Neuronal stem cell (in vitro differentiated cells): ENCODE measurements around the gene FGF22.

Source experiments
- DNase-seq: peaks from one replicate; pipeline ENCODE4 v3.0.0-alpha.2; 2013; ENCODE audit warnings: low spot score
- H2AFZ ChIP-seq: one replicate; pipeline ENCODE4 v1.6.1; 2013; ENCODE audit warnings: mild to moderate bottlenecking, low read length, inconsistent platforms
- H2AK5ac ChIP-seq: 2 replicates; pipeline ENCODE4 v1.6.1; 2013; ENCODE audit warnings: low read depth, mild to moderate bottlenecking, inconsistent platforms, low read length, moderate library complexity, mixed read lengths
- H2BK120ac ChIP-seq: 2 replicates; pipeline ENCODE4 v1.6.1; 2013; ENCODE audit warnings: low read depth, mild to moderate bottlenecking, inconsistent platforms, low read length, moderate library complexity, mixed read lengths
- H2BK12ac ChIP-seq: one replicate; pipeline ENCODE4 v1.6.1; 2013; ENCODE audit warnings: low read length, inconsistent platforms
- H2BK15ac ChIP-seq: 2 replicates; pipeline ENCODE4 v1.6.1; 2013; ENCODE audit warnings: mild to moderate bottlenecking, low read length, inconsistent platforms, mixed read lengths
- H2BK5ac ChIP-seq: one replicate; pipeline ENCODE4 v1.6.1; 2013; ENCODE audit warnings: inconsistent platforms, mild to moderate bottlenecking, low read length, moderate library complexity
- H3K14ac ChIP-seq: one replicate; pipeline ENCODE4 v1.6.1; 2013; ENCODE audit warnings: low read length, inconsistent platforms
- H3K18ac ChIP-seq: 2 replicates; pipeline ENCODE4 v1.6.1; 2013; ENCODE audit warnings: low read length, inconsistent platforms
- H3K23ac ChIP-seq: 2 replicates; pipeline ENCODE4 v1.6.1; 2013; ENCODE audit warnings: low read depth, mild to moderate bottlenecking, mixed read lengths, low read length, inconsistent platforms; ENCODE audit not compliant: poor library complexity
- H3K27ac ChIP-seq: replicated peaks from 3 replicates; pipeline ENCODE4 v1.5.1; 2013; ENCODE audit warnings: low read length, inconsistent platforms
- H3K27me3 ChIP-seq, 3 experiments: 2 replicates each; pipeline ENCODE4 v1.6.1; 2013; ENCODE audit warnings: low read length in 3 of 3, mild to moderate bottlenecking in 2 of 3, inconsistent platforms in 1 of 3, low read depth in 1 of 3, mixed read lengths in 1 of 3, moderate library complexity in 1 of 3; ENCODE audit not compliant: control insufficient read depth in 3 of 3, insufficient read depth in 3 of 3
- H3K36me3 ChIP-seq, 2 donors: replicated peaks in 1 of 2; 2 replicates each; pipeline ENCODE4 v1.6.1; 2013; ENCODE audit warnings: low read length in 2 of 2; ENCODE audit not compliant: control insufficient read depth in 2 of 2, insufficient read depth in 2 of 2
- H3K4ac ChIP-seq: 2 replicates; pipeline ENCODE4 v1.6.1; 2013; ENCODE audit warnings: inconsistent platforms, mild to moderate bottlenecking, low read length, moderate library complexity
- H3K4me1 ChIP-seq, 2 donors: 1 replicate in 1 of 2; 2 replicates in 1 of 2; pipeline ENCODE4 v1.6.1; 2013; ENCODE audit warnings: low read length in 2 of 2, low read depth in 1 of 2; ENCODE audit not compliant: control insufficient read depth in 2 of 2, insufficient read depth in 1 of 2
- H3K4me2 ChIP-seq: one replicate; pipeline ENCODE4 v1.6.1; 2013; ENCODE audit warnings: mild to moderate bottlenecking, low read length, inconsistent platforms; ENCODE audit not compliant: insufficient read depth, poor library complexity, severe bottlenecking
- H3K4me3 ChIP-seq, 2 donors: 2 replicates each; pipeline ENCODE4 v1.5.1; 2013; ENCODE audit warnings: low read length in 2 of 2, mild to moderate bottlenecking in 2 of 2, inconsistent platforms in 1 of 2, moderate library complexity in 1 of 2
- H3K79me1 ChIP-seq: one replicate; pipeline ENCODE4 v1.6.1; 2013; ENCODE audit warnings: low read depth, mild to moderate bottlenecking, inconsistent platforms, low read length, moderate library complexity
- H3K9ac ChIP-seq: one replicate; pipeline ENCODE4 v1.6.1; 2013; ENCODE audit warnings: mild to moderate bottlenecking, low read depth, low read length, inconsistent platforms; ENCODE audit not compliant: poor library complexity
- H3K9me3 ChIP-seq, 2 donors: replicated peaks in 1 of 2; 2 replicates each; pipeline versions ENCODE3 to v1.6.1; 2013; ENCODE audit warnings: low read length in 2 of 2, mild to moderate bottlenecking in 2 of 2, inconsistent platforms in 1 of 2, low read depth in 1 of 2, mixed read lengths in 1 of 2, moderate library complexity in 1 of 2; ENCODE audit not compliant: control insufficient read depth in 2 of 2, insufficient read depth in 1 of 2
- H4K8ac ChIP-seq: one replicate; pipeline ENCODE4 v1.6.1; 2013; ENCODE audit warnings: low read depth, mild to moderate bottlenecking, inconsistent platforms, low read length, moderate library complexity
- H4K91ac ChIP-seq: one replicate; pipeline ENCODE4 v1.6.1; 2013; ENCODE audit warnings: low read length, low read depth, mild to moderate bottlenecking, inconsistent platforms; ENCODE audit not compliant: poor library complexity
- WGBS, 2 donors: extraction: QIAGEN DNeasy Blood & Tissue Kit; methylation state at CpG; one replicate each; pipeline ENCODE4 v1.1.7; 2013; ENCODE audit warnings: missing lambda C conversion rate in 2 of 2, mixed read lengths in 1 of 2; ENCODE audit not compliant: insufficient read length in 2 of 2, insufficient replicate concordance in 1 of 2; ENCODE audit errors: extremely low coverage in 2 of 2; 5-methylcytosine and 5-hydroxymethylcytosine counted together

The FGF22 gene

DNA sequence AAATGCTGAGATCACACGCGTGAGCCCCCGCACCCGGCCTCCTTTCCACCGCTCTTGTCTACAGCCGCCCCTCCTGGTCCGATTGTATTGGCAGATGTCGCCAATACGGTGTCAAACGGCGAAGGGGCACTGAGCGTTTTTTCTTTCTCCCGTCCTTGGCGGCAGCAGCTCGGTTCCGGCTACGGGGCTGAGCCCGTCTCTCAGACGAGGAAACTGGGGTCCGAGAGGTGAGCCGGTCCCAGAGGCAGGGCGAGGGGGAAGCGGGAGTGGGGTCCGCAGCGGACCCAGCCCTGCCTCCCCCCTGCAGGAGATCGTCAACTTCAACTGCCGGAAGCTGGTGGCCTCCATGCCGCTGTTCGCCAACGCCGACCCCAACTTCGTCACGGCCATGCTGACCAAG is 26.7 kb upstream of the FGF22 start:
- no peak overlapping the region for H2BK15ac ChIP-seq
- no peaks in the 10 kb centered on the region for H3K27me3 ChIP-seq
- peaks cover 17 to 25% of the 10 kb centered on the region in 2 donors for H3K36me3 ChIP-seq
- no peak overlapping the region for H3K23ac ChIP-seq
- no peak overlapping the region for H3K4me2 ChIP-seq
- no peak overlapping the region for H4K91ac ChIP-seq
- H3K14ac ChIP-seq: no peak overlapping the region
- WGBS, 2 donors: no CpG with 5 or more reads among the region's 33 CpGs
- no peak overlapping the region for H2AFZ ChIP-seq
- H2AK5ac ChIP-seq: no peak overlapping the region
- no peak overlapping the region for H3K27ac ChIP-seq
- H3K79me1 ChIP-seq: no peaks in the 10 kb centered on the region
- peak overlapping the region in 1 of 2 donors; percentile 46 for H3K4me3 ChIP-seq
- no peak overlapping the region for H2BK120ac ChIP-seq
- H3K4me1 ChIP-seq: peaks cover 0 to 5% of the 10 kb centered on the region in 2 donors
- H3K4ac ChIP-seq: no peak overlapping the region
- no peak overlapping the region for H3K18ac ChIP-seq
- DNase-seq: no peak
- H2BK5ac ChIP-seq: no peak overlapping the region
- no peak overlapping the region for H3K9ac ChIP-seq
- no peak overlapping the region for H2BK12ac ChIP-seq
- peaks cover 0 to 2% of the 10 kb centered on the region in 2 donors for H3K9me3 ChIP-seq
- H4K8ac ChIP-seq: no peak overlapping the region

DNA sequence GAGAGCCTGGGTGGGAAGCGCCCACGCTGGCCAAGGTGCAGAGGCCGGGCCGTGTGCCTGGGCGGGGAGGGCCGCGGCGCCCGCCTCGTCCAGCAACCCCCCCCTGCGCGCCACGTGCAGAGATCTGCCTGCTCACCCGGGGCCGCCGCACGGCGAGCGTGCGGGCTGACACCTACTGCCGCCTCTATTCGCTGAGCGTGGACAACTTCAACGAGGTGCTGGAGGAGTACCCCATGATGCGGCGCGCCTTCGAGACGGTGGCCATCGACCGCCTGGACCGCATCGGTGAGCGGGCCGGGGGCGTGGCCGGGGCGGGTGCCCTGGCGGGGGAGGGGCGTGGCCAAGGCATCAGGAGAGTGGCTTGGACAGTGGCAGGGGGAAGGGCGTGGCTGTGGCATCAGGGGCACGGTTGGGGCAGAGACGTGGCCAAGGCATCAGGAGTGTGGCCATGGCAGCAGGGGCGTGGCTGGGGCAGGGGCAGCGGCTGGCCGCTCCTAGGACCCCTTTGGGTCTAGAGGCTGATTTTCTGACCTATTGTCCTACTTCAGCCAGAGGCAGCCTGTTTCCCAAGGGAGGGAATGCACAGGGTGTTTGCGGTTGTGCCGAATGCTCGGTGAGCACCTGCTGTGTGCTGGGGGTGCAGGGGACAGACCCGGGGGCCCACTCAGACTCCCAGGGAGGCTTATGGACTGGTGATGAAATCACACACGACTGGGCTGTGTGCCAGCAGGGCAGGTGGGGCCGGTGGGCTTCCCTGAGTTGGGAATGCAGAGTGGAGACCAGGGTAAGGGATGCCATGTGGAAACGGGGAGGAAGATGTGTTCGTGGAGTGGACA is 25.7 kb upstream of the FGF22 start:
- peaks cover 0 to 2% of the 10 kb centered on the region in 2 donors for H3K9me3 ChIP-seq
- H3K4me2 ChIP-seq: no peak overlapping the region
- H3K14ac ChIP-seq: no peak overlapping the region
- no peak overlapping the region for H3K4me3 ChIP-seq
- no peak overlapping the region for H2BK5ac ChIP-seq
- H3K27ac ChIP-seq: no peak overlapping the region
- H2BK120ac ChIP-seq: no peak overlapping the region
- no peak overlapping the region for H4K8ac ChIP-seq
- no peak overlapping the region for H3K18ac ChIP-seq
- peaks cover 25 to 34% of the 10 kb centered on the region in 2 donors for H3K36me3 ChIP-seq
- no peaks in the 10 kb centered on the region for H3K79me1 ChIP-seq
- H3K9ac ChIP-seq: no peak overlapping the region
- no CpG with 5 or more reads among the region's 54 CpGs for WGBS, 2 donors
- H2BK12ac ChIP-seq: no peak overlapping the region
- H4K91ac ChIP-seq: no peak overlapping the region
- H3K4me1 ChIP-seq: peaks cover 0 to 5% of the 10 kb centered on the region in 2 donors
- H3K27me3 ChIP-seq: no peaks in the 10 kb centered on the region
- H2BK15ac ChIP-seq: no peak overlapping the region
- no peak overlapping the region for H3K23ac ChIP-seq
- no peak for DNase-seq
- no peak overlapping the region for H3K4ac ChIP-seq
- no peak overlapping the region for H2AK5ac ChIP-seq
- no peak overlapping the region for H2AFZ ChIP-seq

DNA sequence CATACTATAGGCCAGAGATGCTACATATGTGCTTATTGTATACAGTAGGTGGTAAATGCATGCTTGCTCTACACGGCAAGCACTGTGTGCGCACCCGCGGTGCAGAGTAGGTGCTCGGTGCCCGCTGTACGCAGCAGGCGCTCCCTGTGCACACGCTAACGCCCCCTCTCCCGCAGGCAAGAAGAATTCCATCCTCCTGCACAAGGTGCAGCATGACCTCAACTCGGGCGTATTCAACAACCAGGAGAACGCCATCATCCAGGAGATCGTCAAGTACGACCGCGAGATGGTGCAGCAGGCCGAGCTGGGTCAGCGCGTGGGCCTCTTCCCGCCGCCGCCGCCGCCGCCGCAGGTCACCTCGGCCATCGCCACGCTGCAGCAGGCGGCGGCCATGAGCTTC is 24.1 kb upstream of the FGF22 start:
- no peaks in the 10 kb centered on the region for H3K79me1 ChIP-seq
- no CpG with 5 or more reads among the region's 33 CpGs for WGBS, 2 donors
- H3K4ac ChIP-seq: no peak overlapping the region
- H3K18ac ChIP-seq: no peak overlapping the region
- DNase-seq: no peak
- no peak overlapping the region for H3K4me2 ChIP-seq
- H3K27me3 ChIP-seq: no peaks in the 10 kb centered on the region
- no peak overlapping the region for H3K27ac ChIP-seq
- H4K91ac ChIP-seq: no peak overlapping the region
- H4K8ac ChIP-seq: no peak overlapping the region
- no peak overlapping the region for H3K4me3 ChIP-seq
- H2BK5ac ChIP-seq: no peak overlapping the region
- peaks cover 34 to 41% of the 10 kb centered on the region in 2 donors for H3K36me3 ChIP-seq
- H2AK5ac ChIP-seq: no peak overlapping the region
- peaks cover 0 to 5% of the 10 kb centered on the region in 2 donors for H3K4me1 ChIP-seq
- H3K23ac ChIP-seq: no peak overlapping the region
- peak overlapping the region; percentile 82 for H3K14ac ChIP-seq
- H2BK120ac ChIP-seq: no peak overlapping the region
- no peak overlapping the region for H2AFZ ChIP-seq
- peak overlapping the region; percentile 44 for H3K9ac ChIP-seq
- peaks cover 0 to 2% of the 10 kb centered on the region in 2 donors for H3K9me3 ChIP-seq
- no peak overlapping the region for H2BK12ac ChIP-seq
- H2BK15ac ChIP-seq: no peak overlapping the region

DNA sequence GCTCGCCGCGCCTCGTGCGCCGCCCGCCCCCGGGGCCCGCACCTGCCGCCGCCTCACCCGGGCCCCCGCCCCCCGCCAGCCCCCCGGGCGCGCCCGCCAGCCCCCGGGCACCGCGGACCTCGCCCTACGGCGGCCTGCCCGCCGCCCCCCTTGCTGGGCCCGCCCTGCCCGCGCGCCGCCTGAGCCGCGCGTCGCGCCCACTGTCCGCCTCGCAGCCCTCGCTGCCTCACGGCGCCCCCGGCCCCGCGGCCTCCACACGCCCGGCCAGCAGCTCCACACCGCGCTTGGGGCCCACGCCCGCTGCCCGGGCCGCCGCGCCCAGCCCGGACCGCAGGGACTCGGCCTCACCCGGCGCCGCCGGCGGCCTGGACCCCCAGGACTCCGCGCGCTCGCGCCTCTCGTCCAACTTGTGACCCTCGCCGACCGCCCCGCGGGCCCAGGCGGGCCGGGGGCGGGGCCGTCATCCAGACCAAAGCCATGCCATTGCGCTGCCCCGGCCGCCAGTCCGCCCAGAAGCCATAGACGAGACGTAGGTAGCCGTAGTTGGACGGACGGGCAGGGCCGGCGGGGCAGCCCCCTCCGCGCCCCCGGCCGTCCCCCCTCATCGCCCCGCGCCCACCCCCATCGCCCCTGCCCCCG is 23.5 kb upstream of the FGF22 start:
- Histone ChIP-seq H3K36me3 (peaks cover 34 to 39% of the 10 kb centered on the region in 2 donors), H3K4me1 (peaks cover 0 to 1% of the 10 kb centered on the region in 2 donors), H3K9me3 (peaks cover 0 to 2% of the 10 kb centered on the region in 2 donors), H2AFZ (no peak overlapping the region), H4K8ac (no peak overlapping the region), H2BK15ac (no peak overlapping the region), H3K4ac (no peak overlapping the region), H4K91ac (no peak overlapping the region), H3K4me2 (peak overlapping the region; percentile 40), H3K79me1 (no peaks in the 10 kb centered on the region), H3K18ac (no peak overlapping the region), H2BK12ac (no peak overlapping the region), H3K4me3 (no peak overlapping the region), H2AK5ac (no peak overlapping the region), H3K14ac (no peak overlapping the region), H2BK120ac (no peak overlapping the region), H3K27ac (no peak overlapping the region), H3K9ac (no peak overlapping the region), H2BK5ac (no peak overlapping the region), H3K27me3 (no peaks in the 10 kb centered on the region), H3K23ac (no peak overlapping the region)
- DNase-seq: no peak
- whole genome bisulfite sequencing, 2 donors: no CpG with 5 or more reads among the region's 97 CpGs
